Measurements from ENCODE around the gene CDK3. TPM values are rescaled to one million over a fixed set of nuclear protein-coding genes. Genes with fewer than 3 reads are reported as not detected.

CDK3 gene
- total RNA-seq, 1 donor from 2014 or later = 14.1 TPM

GRCh38 chr17:76000016-76000754 is 470 bp upstream of the CDK3 start:
- peaks cover 14% of the 10 kb centered on the region for H3K4me1 Mint-ChIP-seq
- DNase-seq (peak; percentile 50), ATAC-seq (ENCODE audit: low read depth) (peak; percentile 78)
- intact Hi-C loops (cut with micrococcal nuclease) = no loop called here
- H3K27ac Mint-ChIP-seq = no peak overlapping the region
- ChIA-PET POLR2A (no interaction called here), CTCF (interaction anchor here (1.3 to 2.5 kb wide), 3 partner anchors 10 to 14 kb away, joined by 3 to 9 read pairs (median 6); no protein-coding TSS in a partner anchor)
- H3K27me3 Mint-ChIP-seq = no peaks in the 10 kb centered on the region
- H3K9me3 Mint-ChIP-seq = no peaks in the 10 kb centered on the region
- TF ChIP-seq CTCF (IDR thresholded peaks at IDR 0.05) = peak; percentile 49
- H3K4me3 Mint-ChIP-seq = no peak overlapping the region
- peaks cover 19% of the 10 kb centered on the region for H3K36me3 Mint-ChIP-seq (ENCODE audit: low read depth)

- H3K9me3 Mint-ChIP-seq = no peaks in the 10 kb centered on the region
- CTCF ChIA-PET = interaction anchor here (1.3 to 5.0 kb wide), 4 partner anchors 12 to 175 kb away, joined by 4 to 47 read pairs (median 8); partner anchors contain the start of gene MRPL38
- no peak for TF ChIP-seq CTCF (IDR thresholded peaks at IDR 0.05)
- H3K27me3 Mint-ChIP-seq = no peaks in the 10 kb centered on the region
- H3K4me3 Mint-ChIP-seq = no peak overlapping the region
- DNase-seq (no peak), ATAC-seq (ENCODE audit: low read depth) (no peak)
- POLR2A ChIA-PET = interaction anchor here (1.0 kb wide), 1 partner anchor 24 kb away, joined by 3 read pairs; the partner anchor contains the start of genes ACOX1 and TEN1
- intact Hi-C loops (cut with micrococcal nuclease) = no loop called here
- peaks cover 13% of the 10 kb centered on the region for H3K36me3 Mint-ChIP-seq (ENCODE audit: low read depth)
- H3K4me1 Mint-ChIP-seq = peaks cover 7% of the 10 kb centered on the region
- no peak overlapping the region for H3K27ac Mint-ChIP-seq
Observed at GRCh38 chr17:76002100-76002499, 1.4 kb downstream of the CDK3 start.

- H3K27me3 Mint-ChIP-seq = no peaks in the 10 kb centered on the region
- no peaks in the 10 kb centered on the region for H3K4me1 Mint-ChIP-seq
- H3K27ac Mint-ChIP-seq = no peak overlapping the region
- TF ChIP-seq CTCF (IDR thresholded peaks at IDR 0.05) = no peak
- ChIA-PET CTCF (interaction anchor here (0.9 to 5.0 kb wide), 6 partner anchors 10 to 239 kb away, joined by 3 to 47 read pairs (median 10); partner anchors contain the start of genes GALK1 and MRPL38), POLR2A (interaction anchor here (0.6 to 3.7 kb wide), 5 partner anchors 12 to 571 kb away, joined by 3 to 30 read pairs (median 4); partner anchors contain the start of genes ACOX1, MRPL38 and TEN1)
- no peaks in the 10 kb centered on the region for H3K9me3 Mint-ChIP-seq
- peaks cover 11% of the 10 kb centered on the region for H3K36me3 Mint-ChIP-seq (ENCODE audit: low read depth)
- DNase-seq (no peak), ATAC-seq (ENCODE audit: low read depth) (no peak)
- H3K4me3 Mint-ChIP-seq = no peak overlapping the region
- intact Hi-C loops (cut with micrococcal nuclease) = loop anchor here (2.0 kb wide), 1 partner anchor 251 kb away; no protein-coding TSS in a partner anchor
Observed at GRCh38 chr17:76003915-76004314, 3.3 kb downstream of the CDK3 start.

GRCh38 chr17:76004750-76005262 is 4.2 kb downstream of the CDK3 start:
- intact Hi-C loops (cut with micrococcal nuclease) = loop anchor here (1.0 to 2.0 kb wide), 3 partner anchors 26 to 252 kb away; partner anchors contain the start of genes ACOX1 and TEN1

More at GRCh38 chr17:76004750-76005262, 4.2 kb downstream of the CDK3 start:
- no peak overlapping the region for H3K4me3 Mint-ChIP-seq
- no peak for TF ChIP-seq CTCF (IDR thresholded peaks at IDR 0.05)
- no peaks in the 10 kb centered on the region for H3K27me3 Mint-ChIP-seq
- no peaks in the 10 kb centered on the region for H3K4me1 Mint-ChIP-seq
- ChIA-PET CTCF (interaction anchor here (0.7 to 5.0 kb wide), 13 partner anchors 8 to 251 kb away, joined by 3 to 47 read pairs (median 5); partner anchors contain the start of genes FBF1, GALK1, MRPL38 and TRIM65), POLR2A (interaction anchor here (0.6 to 3.7 kb wide), 5 partner anchors 13 to 150 kb away, joined by 3 to 30 read pairs (median 4); partner anchors contain the start of genes ACOX1, MRPL38, TEN1 and TRIM65)
- no peaks in the 10 kb centered on the region for H3K9me3 Mint-ChIP-seq
- ATAC-seq (ENCODE audit: low read depth) (no peak), DNase-seq (no peak)
- H3K36me3 Mint-ChIP-seq (ENCODE audit: low read depth) = peaks cover 9% of the 10 kb centered on the region
- H3K27ac Mint-ChIP-seq = no peak overlapping the region

Measured in activated B cell treated with CpG ODN at 0.5 μM for 24 hours (primary cell).